GM21737 (cell line): ENCODE measurements around the gene HAUS5.

Source experiments
- ATAC-seq: cut with Tn5 transposase; IDR thresholded peaks from one replicate; pipeline ENCODE4 v1.9.1; 2021; ENCODE audit warnings: mild to moderate bottlenecking, moderate library complexity; ENCODE audit not compliant: unreplicated experiment

The HAUS5 gene

GRCh38 chr19:35607661-35608060 is 4.9 kb upstream of the HAUS5 start:
- ATAC-seq, result no peak

GRCh38 chr19:35608251-35608650 is 4.3 kb upstream of the HAUS5 start:
- ATAC-seq, result no peak

GRCh38 chr19:35609851-35610353 is 2.6 kb upstream of the HAUS5 start:
- ATAC-seq, result peak; percentile 39

GRCh38 chr19:35612224-35612558 is 344 bp upstream of the HAUS5 start:
- no peak for ATAC-seq

- ATAC-seq, result no peak
Measured at GRCh38 chr19:35613574-35613973, 1.0 kb downstream of the HAUS5 start.

- ATAC-seq, result no peak
Measured at GRCh38 chr19:35615036-35615435, 2.5 kb downstream of the HAUS5 start.

- ATAC-seq, result no peak
Measured at GRCh38 chr19:35618857-35619256, 6.3 kb downstream of the HAUS5 start.

- no peak for ATAC-seq
Measured at GRCh38 chr19:35619290-35619923, 6.9 kb downstream of the HAUS5 start.

- ATAC-seq, result no peak
Measured at GRCh38 chr19:35620001-35620400, 7.5 kb downstream of the HAUS5 start.

GRCh38 chr19:35621708-35622107 is 9.2 kb downstream of the HAUS5 start:
- no peak for ATAC-seq

- no peak for ATAC-seq
Measured at GRCh38 chr19:35622750-35623149, 10.2 kb downstream of the HAUS5 start.

- no peak for ATAC-seq
Measured at GRCh38 chr19:35623327-35624010, 10.9 kb downstream of the HAUS5 start.

- ATAC-seq, result no peak
Measured at GRCh38 chr19:35628264-35628564, 15.7 kb downstream of the HAUS5 start.

GRCh38 chr19:35628565-35629331 is 16.2 kb downstream of the HAUS5 start, which contains the start of gene RBM42:
Gene RBM42 (plus strand): TSS chr19:35629036. CDS start chr19:35629154, 118 bp downstream.
- peak; percentile 95 for ATAC-seq

- no peak for ATAC-seq
Measured at GRCh38 chr19:35629332-35629633, 16.7 kb downstream of the HAUS5 start.

- no peak for ATAC-seq
Measured at GRCh38 chr19:35633727-35634440, 21.3 kb downstream of the HAUS5 start.

- no peak for ATAC-seq
Measured at GRCh38 chr19:35636651-35637050, 24.1 kb downstream of the HAUS5 start.

- ATAC-seq, result no peak
Measured at GRCh38 chr19:35637165-35637564, 24.6 kb downstream of the HAUS5 start.

- ATAC-seq, result no peak
Measured at GRCh38 chr19:35639321-35639639, 26.7 kb downstream of the HAUS5 start.

GRCh38 chr19:35639863-35640262 is 27.3 kb downstream of the HAUS5 start:
- no peak for ATAC-seq

GRCh38 chr19:35641515-35642151 is 29.1 kb downstream of the HAUS5 start, which contains the start of gene ETV2:
Gene ETV2 (plus strand): TSS chr19:35641745. CDS start chr19:35642461, 716 bp downstream.
- ATAC-seq, result no peak
